GM15510 (cell line): Measurements from ENCODE around the gene MACROD2.

ENCODE experiments used
- POLR2A ChIP-seq: IDR thresholded peaks from 3 replicates; pipeline ENCODE4 v1.6.1; 2011; ENCODE audit warnings: borderline replicate concordance; ENCODE audit not compliant: insufficient read length; ENCODE audit errors: extremely low read depth

Gene MACROD2

DNA sequence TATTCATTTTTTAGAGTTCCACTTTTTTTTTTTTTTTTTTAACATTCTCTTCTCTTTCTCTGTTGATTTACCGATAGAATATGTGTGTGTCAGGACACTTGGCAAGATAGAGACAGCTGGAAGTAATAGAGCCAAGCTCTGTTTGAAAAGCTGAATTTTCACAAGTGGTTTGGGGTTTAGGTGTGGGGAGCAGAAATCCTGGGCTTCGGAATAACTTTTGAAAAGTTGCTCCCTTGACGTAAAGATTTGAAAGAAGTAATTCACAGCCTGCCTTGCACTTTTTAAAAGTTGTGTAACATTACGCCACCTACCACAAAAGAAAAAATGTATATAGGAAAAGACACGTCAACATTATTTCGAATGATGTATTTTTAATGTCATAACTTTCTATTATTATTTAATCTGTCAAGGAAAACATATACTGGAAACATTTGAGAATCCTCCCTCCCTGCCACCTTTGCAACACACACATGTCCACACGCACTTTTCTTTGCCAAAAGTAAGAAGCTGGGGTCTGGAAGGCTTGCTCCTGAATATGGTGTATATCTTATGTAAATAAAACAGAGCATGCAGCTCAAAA, 1660.1 kb downstream of the MACROD2 start:
- no peak for TF ChIP-seq POLR2A

GRCh38 chr20:15656124-15656523, 1660.8 kb downstream of the MACROD2 start:
- TF ChIP-seq POLR2A = no peak

GRCh38 chr20:15658295-15658694, 1663.0 kb downstream of the MACROD2 start:
- no peak for TF ChIP-seq POLR2A

GRCh38 chr20:15673206-15673605, 1677.9 kb downstream of the MACROD2 start:
- no peak for TF ChIP-seq POLR2A

DNA sequence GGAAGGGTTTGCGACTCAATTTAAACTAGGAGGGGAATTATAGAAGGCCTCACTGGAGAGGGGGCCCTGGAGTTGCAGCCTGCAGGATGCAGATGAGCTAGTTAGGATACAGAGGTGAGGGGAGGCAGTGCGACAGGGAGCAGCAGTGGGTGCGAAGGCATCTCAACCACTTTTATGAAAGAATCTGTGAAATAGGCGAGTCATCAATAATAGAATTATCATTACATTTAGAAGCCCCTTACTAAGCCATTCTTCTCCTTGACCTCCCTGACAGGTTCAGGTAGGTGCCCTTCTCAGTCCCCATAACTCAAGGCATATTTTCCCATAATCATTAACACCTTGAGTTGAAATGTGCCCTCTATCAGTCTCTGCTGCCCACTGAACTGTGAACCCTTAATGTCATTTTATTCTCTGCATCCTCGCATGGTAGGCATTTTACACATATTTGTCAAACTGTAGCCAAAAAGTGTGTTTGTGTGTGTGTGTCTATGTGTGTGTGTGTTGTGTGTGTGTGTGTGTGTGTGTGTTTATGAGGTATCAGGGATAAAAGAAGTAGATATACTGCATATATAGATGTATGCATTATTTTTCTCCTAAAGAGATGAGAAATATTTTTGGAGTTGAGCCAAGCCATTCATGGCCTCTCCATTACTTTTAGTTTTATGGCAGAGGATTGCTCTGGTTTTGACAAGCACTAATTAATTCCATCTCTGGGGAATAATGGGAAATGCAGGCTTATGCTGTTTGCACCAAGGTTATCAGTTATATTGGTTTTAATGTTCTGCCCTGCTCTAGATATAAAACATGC, 1679.1 kb downstream of the MACROD2 start:
- TF ChIP-seq POLR2A = no peak

GRCh38 chr20:15675061-15675514, 1679.8 kb downstream of the MACROD2 start:
- TF ChIP-seq POLR2A = no peak

DNA sequence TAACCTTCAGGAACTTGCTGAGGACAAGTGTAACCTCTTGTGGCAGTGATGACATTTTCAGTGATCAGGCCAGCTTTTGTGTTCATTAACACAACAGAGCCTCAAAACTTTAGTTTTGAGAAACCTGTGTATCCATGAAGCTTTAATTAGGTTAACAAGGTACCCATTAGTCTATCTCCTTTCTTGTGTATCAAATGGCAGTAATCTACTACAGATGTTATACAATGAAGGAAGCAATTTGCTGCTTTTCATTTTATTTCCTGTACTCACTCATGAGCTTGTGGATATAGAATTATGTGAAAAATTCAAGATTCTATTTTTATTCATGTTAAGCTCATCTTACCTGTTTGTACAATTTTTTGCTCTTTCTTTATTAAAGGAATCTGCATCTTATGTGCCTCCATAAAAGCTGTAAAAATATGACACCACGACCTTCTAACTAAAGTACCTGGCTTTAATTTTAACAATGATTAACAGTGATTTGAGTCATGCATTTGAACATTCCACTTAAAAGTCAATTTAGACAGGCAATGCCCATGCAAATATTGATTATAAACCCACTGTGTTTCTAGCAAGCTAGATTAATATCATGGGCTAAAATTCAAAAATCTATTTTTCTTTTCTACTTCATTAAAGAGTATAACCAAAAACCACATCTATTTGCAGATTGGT, 1680.6 kb downstream of the MACROD2 start:
- no peak for TF ChIP-seq POLR2A

- no peak for TF ChIP-seq POLR2A
Measured at GRCh38 chr20:15676815-15677214, 1681.5 kb downstream of the MACROD2 start.

- TF ChIP-seq POLR2A = no peak
Measured at GRCh38 chr20:15682690-15683089, 1687.4 kb downstream of the MACROD2 start.

- no peak for TF ChIP-seq POLR2A
Measured at GRCh38 chr20:15692570-15692969, 1697.3 kb downstream of the MACROD2 start.

GRCh38 chr20:15699431-15700146, 1704.3 kb downstream of the MACROD2 start:
- TF ChIP-seq POLR2A = no peak

DNA sequence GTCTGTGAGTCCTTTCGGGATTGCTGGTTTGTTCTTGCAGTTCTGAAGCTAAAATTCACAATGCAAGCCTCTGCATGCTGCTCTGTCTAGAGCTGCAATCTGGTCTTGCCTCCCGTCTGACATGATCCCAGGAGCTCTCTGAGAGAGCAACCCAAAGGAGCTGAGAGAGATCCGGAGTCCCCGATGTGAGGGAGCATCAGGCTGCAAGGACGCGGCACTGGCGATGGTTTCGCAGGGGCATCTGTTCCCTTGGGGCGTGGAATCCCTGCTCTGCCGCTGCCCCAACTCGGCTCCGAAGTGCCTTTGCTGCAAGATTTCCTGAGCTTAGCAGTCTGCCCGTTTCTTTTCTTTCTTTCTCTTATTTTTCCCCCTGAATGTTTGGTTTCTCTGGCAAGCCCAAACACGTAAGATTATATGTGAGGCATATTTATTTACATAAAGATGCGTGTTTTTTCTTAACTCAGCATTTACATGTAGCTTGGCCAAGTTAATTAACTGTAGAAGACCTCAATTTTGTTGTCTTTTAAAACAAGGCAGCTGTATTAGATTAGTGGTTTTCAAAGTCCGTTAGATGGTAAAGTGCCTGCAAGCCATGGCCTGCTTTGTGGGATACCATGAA, 1704.9 kb downstream of the MACROD2 start:
- TF ChIP-seq POLR2A = no peak

GRCh38 chr20:15702161-15702560, 1706.8 kb downstream of the MACROD2 start:
- no peak for TF ChIP-seq POLR2A

- no peak for TF ChIP-seq POLR2A
Measured at GRCh38 chr20:15703171-15703911, 1708.0 kb downstream of the MACROD2 start.
